GM21381 (cell line): Measurements from ENCODE around the gene ZNF362.

Experiments used
- ATAC-seq: cut with Tn5 transposase; IDR thresholded peaks from one replicate; pipeline ENCODE4 v1.9.1; 2021; ENCODE audit warnings: mild to moderate bottlenecking, moderate library complexity; ENCODE audit not compliant: unreplicated experiment

Gene ZNF362

DNA sequence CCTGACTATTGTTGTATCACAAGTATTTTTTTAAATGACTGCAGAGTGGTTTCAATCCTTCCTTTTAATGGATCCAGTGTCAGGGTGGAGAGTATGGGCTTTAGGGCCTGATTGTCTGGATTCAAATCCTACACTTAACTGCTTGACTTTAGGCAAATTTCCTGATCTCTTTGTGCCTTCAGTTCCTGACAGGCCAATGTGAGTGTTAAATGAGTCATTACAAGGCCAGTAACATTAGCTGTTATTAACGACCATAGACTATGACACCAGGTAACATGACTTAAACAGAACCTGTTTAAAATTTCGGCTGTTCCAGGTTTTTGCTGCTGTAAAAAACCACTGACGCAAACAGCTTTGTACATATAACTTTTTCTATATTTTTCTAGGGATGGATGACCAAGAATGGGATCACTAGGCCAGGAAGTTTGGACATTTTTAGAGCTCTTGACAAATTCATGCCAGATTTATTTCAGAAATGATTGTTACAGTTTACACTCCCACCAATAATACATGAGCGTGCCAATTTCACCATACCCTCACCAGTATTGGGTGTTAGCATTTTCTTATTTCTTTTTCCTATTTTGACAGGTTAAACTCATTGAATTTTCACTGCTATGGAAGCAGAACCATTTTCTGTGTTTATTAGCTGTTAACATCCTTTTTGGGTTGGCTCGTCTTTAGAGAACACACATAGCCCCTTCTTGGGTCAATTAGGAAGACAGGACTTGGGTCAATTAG, 11.3 kb downstream of the ZNF362 start:
- no peak for ATAC-seq

- no peak for ATAC-seq
Observed at GRCh38 chr1:33268457-33268856, 12.2 kb downstream of the ZNF362 start.

DNA sequence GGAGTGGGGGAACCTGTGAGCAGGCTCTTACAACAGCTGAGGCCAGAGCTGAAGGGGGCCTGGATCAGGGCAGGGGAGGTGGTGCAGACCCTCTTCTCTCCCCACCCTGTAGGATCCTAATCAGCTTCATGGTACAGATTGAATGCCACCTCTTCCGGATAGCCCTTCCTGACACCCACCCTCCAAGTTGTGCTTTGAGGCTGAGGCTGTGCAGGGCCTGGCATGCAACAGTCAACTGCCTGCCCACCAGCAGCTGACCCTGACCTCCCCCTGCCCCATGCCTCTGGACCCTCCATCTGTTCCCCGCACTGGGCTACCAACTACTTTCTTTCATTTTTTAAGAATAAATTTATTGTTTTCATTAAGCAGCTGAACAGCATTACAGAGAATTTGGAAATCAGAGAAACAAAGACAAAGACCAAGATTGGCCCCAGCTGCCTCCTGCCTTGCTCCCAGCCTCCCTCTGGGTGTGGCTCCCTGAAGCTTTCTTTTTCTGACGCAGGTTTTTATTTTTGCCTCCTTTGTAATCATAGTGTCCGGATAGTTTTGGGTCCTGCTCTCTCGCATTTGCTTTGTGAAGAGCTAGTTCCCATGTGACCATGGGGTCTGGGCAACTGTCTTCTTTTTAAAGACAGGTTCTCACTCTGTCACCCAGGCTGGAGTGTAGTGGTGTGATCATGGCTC, 12.8 kb downstream of the ZNF362 start:
- no peak for ATAC-seq

DNA sequence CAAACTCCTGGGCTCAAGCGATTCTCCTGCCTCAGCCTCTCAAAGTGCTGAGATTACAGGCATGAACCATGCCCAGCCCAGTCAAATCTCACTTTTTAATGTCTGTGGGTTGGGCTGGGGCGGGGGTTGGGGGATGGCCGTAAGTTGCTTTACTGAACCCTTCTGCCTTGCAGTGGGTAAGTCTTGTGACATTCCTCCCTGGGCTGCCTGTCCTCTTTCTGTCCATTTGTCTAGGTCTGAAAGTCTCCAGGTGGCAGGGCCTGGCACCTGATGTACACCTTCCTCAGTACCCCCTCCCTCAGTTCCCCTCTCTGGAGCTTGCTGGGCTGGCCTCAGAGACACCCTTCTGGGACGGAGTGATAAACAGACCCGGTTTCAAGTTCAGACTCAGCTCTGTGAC, 13.3 kb downstream of the ZNF362 start:
- no peak for ATAC-seq

DNA sequence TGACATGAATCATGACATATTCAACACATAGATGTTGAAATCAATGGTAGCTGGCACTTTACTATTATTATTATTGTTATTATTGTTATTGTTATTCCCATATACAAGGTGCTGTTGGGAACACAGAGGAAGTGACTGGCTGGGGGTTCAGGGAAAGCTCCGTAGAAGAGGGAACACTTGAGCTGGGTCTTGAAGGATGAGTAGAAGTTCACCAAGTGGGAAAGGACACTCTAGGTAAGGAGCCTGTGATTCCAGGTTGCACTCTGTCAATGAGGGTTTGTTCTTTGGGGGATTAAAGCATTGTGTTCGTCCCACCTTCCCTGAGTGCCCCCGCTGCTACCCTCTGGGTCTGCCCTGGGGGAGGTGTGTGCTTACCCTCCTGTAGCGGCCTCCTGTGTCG, 14.1 kb downstream of the ZNF362 start:
- no peak for ATAC-seq

GRCh38 chr1:33270808-33271465, 14.6 kb downstream of the ZNF362 start:
- no peak for ATAC-seq

DNA sequence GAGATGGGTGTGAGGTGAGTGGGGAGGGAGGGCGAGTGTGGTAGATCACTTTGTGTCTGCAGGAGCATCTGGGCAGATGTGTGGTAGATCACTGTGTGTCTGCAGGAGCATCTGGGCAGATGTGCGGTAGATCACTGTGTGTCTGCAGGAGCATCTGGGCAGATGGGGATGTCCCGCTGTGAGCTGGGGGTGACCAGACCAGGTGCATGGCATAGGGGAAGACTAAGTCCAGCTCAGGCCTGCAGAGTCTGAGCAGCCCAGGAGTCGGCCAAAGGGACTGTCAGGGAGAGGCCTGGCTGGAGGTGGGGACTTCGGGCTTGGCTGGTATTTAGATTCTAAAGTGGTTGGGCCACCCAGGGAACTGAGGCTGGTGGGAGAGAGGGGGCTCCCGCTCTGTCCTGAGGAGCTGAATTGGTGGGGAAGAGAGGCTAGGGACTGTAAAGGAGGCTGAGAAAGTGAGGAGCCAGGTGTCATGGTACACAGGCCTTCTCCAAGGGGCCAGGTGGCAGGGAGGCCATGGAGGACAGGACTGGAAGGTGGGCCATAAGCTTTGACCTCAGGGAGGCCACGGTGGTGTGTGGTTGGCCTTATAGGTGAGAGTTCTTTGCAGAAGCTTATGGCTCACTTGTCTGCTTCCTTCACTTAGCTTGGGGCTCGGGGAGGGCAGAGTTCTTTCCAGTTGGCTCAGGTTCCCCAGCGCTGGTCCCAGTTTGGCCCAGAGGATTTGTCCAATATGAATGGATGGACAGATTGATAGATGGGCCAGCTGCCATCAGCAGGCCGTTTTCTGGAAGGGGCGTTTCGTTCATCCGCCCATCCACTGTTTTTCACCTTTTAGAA, 15.6 kb downstream of the ZNF362 start:
- ATAC-seq = no peak

DNA sequence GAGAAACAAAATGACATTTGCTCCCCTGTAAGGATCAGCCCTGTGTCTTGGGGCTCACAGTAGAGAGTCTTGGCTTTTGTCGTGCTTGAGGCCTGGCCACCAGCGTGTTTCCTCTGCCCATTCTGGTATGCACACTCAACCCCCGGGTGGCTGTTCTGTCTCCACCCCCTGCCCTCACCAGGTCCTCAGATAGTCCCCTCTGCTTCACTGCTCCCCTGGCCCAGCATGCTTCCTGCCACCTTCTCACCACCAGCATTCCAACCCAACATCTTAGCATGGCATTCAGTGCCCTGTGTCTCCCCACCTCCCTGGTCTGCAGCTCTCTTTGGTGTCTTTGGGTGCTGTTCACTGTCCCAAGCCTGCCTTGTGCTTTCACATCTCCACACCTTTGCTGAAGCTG, 16.2 kb downstream of the ZNF362 start:
- ATAC-seq = no peak

- no peak for ATAC-seq
Observed at GRCh38 chr1:33272930-33273329, 16.6 kb downstream of the ZNF362 start.

- ATAC-seq = no peak
Observed at GRCh38 chr1:33273406-33273805, 17.1 kb downstream of the ZNF362 start.

- no peak for ATAC-seq
Observed at GRCh38 chr1:33273961-33274371, 17.7 kb downstream of the ZNF362 start.

DNA sequence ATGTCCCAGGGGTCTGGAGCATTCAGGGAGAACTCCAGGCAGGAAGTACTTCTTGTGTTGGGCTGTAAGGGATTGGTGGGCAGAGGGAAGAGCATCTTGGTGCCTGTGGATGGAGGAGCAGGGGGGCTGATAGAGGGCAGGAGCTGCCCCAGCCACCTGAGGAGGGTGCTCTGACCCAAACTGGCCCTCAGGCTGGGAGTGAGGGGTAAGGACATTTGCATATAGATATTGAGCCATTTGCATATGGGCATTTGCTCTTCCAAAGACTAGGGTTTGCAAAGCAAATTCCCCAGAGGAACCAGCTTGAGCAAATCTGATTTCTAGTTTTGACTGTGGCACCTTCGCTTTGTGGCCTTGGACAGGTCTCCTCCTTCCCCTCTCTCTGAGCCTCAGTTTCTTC, 18.2 kb downstream of the ZNF362 start:
- ATAC-seq = no peak

DNA sequence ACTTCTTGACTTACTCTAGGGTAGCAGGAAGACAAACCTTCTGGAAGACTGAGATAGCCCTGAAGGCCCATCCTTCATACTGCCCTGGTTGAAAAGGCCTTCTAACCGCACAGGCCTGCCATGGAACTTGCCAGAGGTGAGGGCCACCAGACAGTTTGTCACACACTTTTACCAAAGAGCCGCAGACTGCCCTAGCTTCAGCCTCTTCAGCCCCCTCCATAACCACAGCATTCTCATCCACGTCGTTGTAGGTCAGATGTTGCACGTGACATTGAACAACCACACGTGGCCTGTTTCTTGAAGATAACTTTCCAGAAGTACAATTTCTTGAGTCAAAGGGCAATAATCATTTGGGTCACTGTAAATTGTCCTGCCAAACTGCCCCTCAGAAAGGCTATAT, 18.9 kb downstream of the ZNF362 start:
- ATAC-seq = no peak

DNA sequence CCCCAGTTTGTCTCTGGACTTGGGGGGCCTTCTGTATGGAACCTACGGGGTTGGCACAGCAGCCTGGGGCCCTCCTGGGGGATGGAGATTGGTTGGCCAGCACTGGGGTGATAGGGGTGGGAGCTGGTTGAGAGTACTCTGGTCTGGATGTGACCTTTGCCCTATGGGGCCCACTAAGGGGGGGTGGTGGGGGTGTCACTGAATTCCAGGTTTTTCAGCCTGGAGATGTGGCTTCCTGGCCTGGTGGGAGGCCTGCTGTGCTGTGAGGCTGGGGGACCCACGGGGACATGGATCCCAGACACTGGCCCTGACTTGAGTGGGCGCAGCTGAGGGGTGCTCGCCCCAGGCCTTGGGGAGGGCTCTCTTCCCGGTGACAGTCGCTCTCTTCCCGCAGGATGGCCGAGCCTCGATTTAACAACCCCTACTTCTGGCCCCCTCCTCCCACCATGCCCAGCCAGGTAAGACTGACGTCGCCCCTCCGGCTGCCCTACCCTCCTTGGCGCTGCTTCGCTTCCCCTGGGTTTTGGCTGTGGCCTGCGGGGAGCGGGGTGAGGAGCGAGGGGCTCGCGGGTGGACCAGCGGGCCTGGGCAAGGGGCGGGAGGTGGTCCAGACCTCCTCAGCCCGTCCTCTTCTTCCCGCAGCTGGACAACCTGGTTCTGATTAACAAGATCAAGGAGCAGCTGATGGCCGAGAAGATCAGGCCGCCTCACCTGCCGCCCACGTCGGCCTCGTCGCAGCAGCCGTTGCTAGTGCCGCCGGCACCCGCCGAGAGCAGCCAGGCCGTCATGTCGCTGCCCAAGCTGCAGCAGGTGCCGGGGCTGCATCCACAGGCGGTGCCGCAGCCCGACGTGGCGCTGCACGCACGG, 19.6 kb downstream of the ZNF362 start:
- no peak for ATAC-seq

DNA sequence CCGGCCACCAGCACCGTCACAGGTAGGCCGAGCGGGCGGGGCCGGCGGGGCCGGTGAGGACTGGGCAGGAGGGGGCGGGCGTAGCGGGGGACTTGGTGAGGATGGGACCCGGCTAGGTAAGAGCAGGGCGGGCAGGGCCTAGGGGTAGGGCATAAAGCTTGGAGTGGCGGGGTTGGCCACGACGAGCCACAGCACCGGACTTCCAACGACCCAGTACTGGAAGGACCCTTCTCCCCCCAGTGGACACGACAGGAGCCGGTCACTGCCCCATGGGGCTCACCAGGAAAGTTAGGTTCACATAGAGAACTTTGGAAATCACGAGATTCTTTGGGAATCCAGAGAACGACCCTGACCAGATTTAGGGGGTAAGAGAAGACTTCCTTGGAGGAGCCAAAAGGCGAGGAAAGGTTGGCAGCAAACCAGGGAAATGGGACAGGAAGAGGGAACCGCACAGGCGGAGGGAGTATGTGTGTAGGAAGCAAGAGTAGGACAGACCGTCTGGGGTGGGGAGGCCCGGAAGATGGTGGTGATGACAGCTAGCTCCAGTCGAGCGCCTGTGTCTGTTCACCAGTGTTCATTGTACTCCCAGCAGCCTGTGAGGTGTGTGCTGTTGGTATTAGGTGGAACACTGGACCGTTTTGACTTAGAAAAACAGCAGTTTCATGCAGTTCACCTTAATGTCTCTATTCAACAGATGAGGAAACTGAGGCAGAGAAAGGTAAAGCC, 20.4 kb downstream of the ZNF362 start:
- no peak for ATAC-seq

GRCh38 chr1:33277488-33278084, 21.3 kb downstream of the ZNF362 start:
- ATAC-seq = no peak

- no peak for ATAC-seq
Observed at GRCh38 chr1:33280091-33280661, 23.9 kb downstream of the ZNF362 start.

DNA sequence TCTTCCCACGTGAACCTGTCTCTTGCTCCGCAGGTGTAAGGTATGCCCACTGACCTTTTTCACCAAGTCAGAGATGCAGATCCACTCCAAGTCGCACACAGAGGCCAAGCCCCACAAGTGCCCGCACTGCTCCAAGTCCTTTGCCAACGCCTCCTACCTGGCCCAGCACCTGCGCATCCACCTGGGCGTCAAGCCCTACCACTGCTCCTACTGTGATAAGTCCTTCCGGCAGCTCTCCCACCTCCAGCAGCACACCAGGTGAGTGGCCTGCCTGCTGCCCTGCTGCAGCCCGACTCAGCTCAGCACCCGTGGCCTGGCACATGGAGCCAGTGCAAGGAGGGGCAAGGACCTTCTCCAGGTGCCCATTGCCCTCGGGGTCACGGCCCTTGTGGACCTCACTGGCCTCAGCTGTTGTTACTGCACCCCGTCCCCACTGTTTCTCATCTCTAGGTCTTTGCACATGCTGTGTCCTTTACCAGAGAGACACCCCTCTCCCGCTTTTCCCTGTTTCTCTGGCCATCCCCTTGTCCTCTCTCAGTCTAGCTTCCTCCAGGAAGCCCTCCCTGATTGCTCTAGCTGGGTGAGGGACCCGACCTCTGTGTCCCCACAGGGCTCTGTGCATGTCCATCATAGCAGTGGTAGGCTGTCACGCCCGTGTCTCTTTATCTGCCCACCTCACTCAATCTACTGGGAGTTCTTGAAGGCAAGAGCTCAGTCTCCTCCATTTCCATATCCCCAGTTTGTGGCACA, 25.4 kb downstream of the ZNF362 start:
- ATAC-seq = no peak
